Testis (tissue), 5 donors: Measurements from ENCODE around the gene RBM39. TPM values are rescaled to one million over a fixed set of nuclear protein-coding genes. Genes with fewer than 3 reads are reported as not detected.
"Not testable (repeated sequence)": the region's sequence is repeated elsewhere in the genome, so short reads cannot be mapped to it uniquely, and the experiment has no call there.

Source experiments
- DNase-seq: peaks from one replicate; pipeline ENCODE4 v3.0.0-alpha.2; 2019
- H3K27ac ChIP-seq, 2 donors: fragments of 200-600 bp; sonication (generic); one replicate each; pipeline ENCODE4 v1.5.1; 2019
- H3K27me3 ChIP-seq: fragments of 200-600 bp; sonication (generic); one replicate; pipeline ENCODE4 v1.5.1; 2019
- H3K36me3 ChIP-seq: fragments of 200-600 bp; sonication (generic); one replicate; pipeline ENCODE4 v1.5.1; 2017; ENCODE audit warnings: low read depth; ENCODE audit errors: missing control alignments
- H3K4me1 ChIP-seq: fragments of 200-600 bp; sonication (generic); one replicate; pipeline ENCODE4 v1.5.1; 2019
- H3K4me3 ChIP-seq, 2 donors: fragments of 200-600 bp; sonication (generic); one replicate each; pipeline ENCODE4 v1.5.1; 2017 to 2019
- H3K9me3 ChIP-seq: fragments of 200-600 bp; sonication (generic); one replicate; pipeline ENCODE4 v1.5.1; 2017
- POLR2A ChIP-seq: fragments of 450-650 bp; IDR thresholded peaks from one replicate; pipeline ENCODE4 v1.6.1; 2017; ENCODE audit warnings: antibody characterized with exemption, mild to moderate bottlenecking, moderate library complexity
- WGBS, 2 donors: methylation state at CpG; one replicate each; pipeline ENCODE4 v1.1.5; 2018; 5-methylcytosine and 5-hydroxymethylcytosine counted together
- intact Hi-C: fragments of 100-400 bp; cut with DNase I; formaldehyde crosslinking; loops from one replicate; pipeline ENCODE4 v1.15.1; 2023; ENCODE audit warnings: low total_unique reads
- long read RNA-seq, 2 donors: transcript quantifications; one replicate each; lab custom pipeline, GENCODE V29; 2026
- polyA plus RNA-seq: library from polyadenylated mRNA; stranded (reverse); fragments of 350-450 nt; fragmentation: Illumina TruSeq; extraction: RNeasy Lipid Tissue Mini Kit (QIAGEN cat#74804); gene quantifications from one replicate; pipeline ENCODE4 v1.2.3, GENCODE V29; 2014; ENCODE audit warnings: low read depth, low replicate concordance; ENCODE audit not compliant: insufficient read depth
- total RNA-seq, 2 donors: library from RNA; depleted of rRNA; stranded (reverse); fragments of >200 nt; gene quantifications; one replicate each; pipeline ENCODE4 v1.2.3, GENCODE V29; 2016
- TF ChIP-seq, protein P1 (sequence below), 3 experiments: fragments of 450-650 bp in 2 of 3; fragments of 200-600 bp in 1 of 3; sonication (generic) in 1 of 3; IDR thresholded peaks; one replicate each; pipeline ENCODE4 v1.5.1; 2016 to 2019; ENCODE audit warnings: antibody characterized with exemption in 3 of 3, mild to moderate bottlenecking in 2 of 3, moderate library complexity in 1 of 3

The RBM39 gene
- total RNA-seq, result 100 to 1,000 TPM; 273 to 278 TPM
- polyA plus RNA-seq, result 116 TPM
- long read RNA-seq, donor 1, full-length matches to known transcripts, result 91 of 202 reads
- long read RNA-seq, donor 1, partial matches to known transcripts, result 106 of 202 reads
- long read RNA-seq, donor 1, other reads (novel, unspliced or antisense), result 5 of 202 reads
- long read RNA-seq, donor 2, transcript RBM39-201 (17 exons, 2,488 nt), result major isoform, 9 of 102 reads
- long read RNA-seq, donor 2, transcript RBM39-203 (17 exons, 2,831 nt), result minor isoform, 8 of 102 reads
- long read RNA-seq, donor 2, transcript RBM39-225 (6 exons, 825 nt), result minor isoform, 6 of 102 reads
- long read RNA-seq, donor 2, partial matches to known transcripts, result 62 of 102 reads
- long read RNA-seq, donor 2, other reads (novel, unspliced or antisense), result 0 of 102 reads

DNA sequence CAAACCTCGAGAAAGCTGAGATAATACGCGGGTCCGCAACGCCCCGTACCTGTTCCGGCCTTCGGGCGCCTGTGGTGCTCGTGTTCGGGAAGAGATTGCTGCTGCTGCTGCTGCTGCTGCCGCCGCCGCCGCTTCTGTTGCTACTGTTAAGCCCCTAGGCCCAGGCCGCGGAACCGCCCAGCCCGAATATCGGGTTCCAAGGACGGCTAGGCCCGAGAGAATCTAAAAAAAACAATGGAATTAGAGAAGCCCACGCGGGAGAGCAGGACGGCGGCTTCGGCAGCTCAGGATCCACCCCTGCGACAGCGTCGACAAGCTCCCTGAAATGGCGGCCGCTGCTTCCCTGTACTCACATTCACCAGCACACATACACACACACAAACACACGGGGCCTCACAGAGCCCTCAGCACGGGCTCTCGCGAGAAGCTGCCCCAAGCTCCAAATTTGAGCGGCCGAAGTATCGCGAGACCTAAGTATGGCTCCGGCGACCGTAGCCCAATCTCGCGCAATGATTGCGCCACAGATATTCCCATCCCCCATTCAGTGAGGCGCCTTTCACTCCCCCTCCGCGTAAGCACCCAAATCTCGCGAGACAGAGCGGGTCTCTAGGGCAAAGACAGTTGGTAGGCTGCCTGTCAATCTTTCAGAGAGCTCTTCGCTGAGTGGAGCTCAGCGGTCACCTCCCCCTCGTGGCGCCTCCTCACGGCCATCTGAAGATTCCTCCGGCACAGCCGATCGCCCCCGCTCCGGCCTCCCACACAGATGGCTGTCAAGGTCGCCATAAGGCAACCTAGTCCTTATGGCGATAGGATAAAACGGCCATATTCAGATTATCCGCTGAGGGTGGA is at the start of gene RBM39:
Gene RBM39, minus strand, starts transcription at position 369 of the 849 bp plus-strand sequence. CDS start 1,386 bp downstream, outside the sequence.
- WGBS, 2 donors, result 0 to 1% methylated on average over 39 to 66 of the region's 66 CpGs

GRCh38 chr20:35791821-35792220 is 49.8 kb upstream of the RBM39 start:
- TF ChIP-seq POLR2A, result no peak
- TF ChIP-seq, protein P1, sequence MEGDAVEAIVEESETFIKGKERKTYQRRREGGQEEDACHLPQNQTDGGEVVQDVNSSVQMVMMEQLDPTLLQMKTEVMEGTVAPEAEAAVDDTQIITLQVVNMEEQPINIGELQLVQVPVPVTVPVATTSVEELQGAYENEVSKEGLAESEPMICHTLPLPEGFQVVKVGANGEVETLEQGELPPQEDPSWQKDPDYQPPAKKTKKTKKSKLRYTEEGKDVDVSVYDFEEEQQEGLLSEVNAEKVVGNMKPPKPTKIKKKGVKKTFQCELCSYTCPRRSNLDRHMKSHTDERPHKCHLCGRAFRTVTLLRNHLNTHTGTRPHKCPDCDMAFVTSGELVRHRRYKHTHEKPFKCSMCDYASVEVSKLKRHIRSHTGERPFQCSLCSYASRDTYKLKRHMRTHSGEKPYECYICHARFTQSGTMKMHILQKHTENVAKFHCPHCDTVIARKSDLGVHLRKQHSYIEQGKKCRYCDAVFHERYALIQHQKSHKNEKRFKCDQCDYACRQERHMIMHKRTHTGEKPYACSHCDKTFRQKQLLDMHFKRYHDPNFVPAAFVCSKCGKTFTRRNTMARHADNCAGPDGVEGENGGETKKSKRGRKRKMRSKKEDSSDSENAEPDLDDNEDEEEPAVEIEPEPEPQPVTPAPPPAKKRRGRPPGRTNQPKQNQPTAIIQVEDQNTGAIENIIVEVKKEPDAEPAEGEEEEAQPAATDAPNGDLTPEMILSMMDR (IDR thresholded peaks at IDR 0.05), result no peak
- no peak overlapping the region for H3K27ac ChIP-seq
- WGBS, 2 donors, result 87 to 88% methylated on average over 3 of the region's 3 CpGs

More for the DNA sequence above, at the start of gene RBM39:
- Histone ChIP-seq H3K36me3 (no peaks in the 10 kb centered on the region), H3K27ac (peak within 1 kb of the TSS; percentile 97 to 100), H3K4me1 (peaks cover 22% of the 10 kb centered on the region), H3K9me3 (no peaks in the 10 kb centered on the region), H3K4me3 (peak within 1 kb of the TSS; percentile 88 to 98), H3K27me3 (no peaks in the 10 kb centered on the region)
- TF ChIP-seq POLR2A, result peak; percentile 96
- TF ChIP-seq, protein P1 (IDR thresholded peaks at IDR 0.05), result peak in 2 of 3 experiments; percentile 30 to 46
- peak; percentile 100 for DNase-seq
- intact Hi-C loops, result no loop called here

GRCh38 chr20:35791097-35791496 is 49.0 kb upstream of the RBM39 start:
- no peak overlapping the region for H3K4me3 ChIP-seq
- H3K36me3 ChIP-seq, result no peaks in the 10 kb centered on the region
- H3K27ac ChIP-seq, result no peak overlapping the region
- H3K27me3 ChIP-seq, result no peaks in the 10 kb centered on the region
- 92 to 96% methylated on average over 5 of the region's 5 CpGs for WGBS, 2 donors
- intact Hi-C loops, result no loop called here
- H3K4me1 ChIP-seq, result no peaks in the 10 kb centered on the region
- TF ChIP-seq, protein P1 (IDR thresholded peaks at IDR 0.05), result no peak
- no peak for TF ChIP-seq POLR2A
- no peak for DNase-seq
- H3K9me3 ChIP-seq, result no peaks in the 10 kb centered on the region

More at GRCh38 chr20:35791821-35792220, 49.8 kb upstream of the RBM39 start:
- Histone ChIP-seq H3K36me3 (no peaks in the 10 kb centered on the region), H3K4me3 (no peak overlapping the region), H3K27me3 (no peaks in the 10 kb centered on the region), H3K9me3 (no peaks in the 10 kb centered on the region), H3K4me1 (no peaks in the 10 kb centered on the region)
- intact Hi-C loops, result no loop called here
- DNase-seq, result no peak

DNA sequence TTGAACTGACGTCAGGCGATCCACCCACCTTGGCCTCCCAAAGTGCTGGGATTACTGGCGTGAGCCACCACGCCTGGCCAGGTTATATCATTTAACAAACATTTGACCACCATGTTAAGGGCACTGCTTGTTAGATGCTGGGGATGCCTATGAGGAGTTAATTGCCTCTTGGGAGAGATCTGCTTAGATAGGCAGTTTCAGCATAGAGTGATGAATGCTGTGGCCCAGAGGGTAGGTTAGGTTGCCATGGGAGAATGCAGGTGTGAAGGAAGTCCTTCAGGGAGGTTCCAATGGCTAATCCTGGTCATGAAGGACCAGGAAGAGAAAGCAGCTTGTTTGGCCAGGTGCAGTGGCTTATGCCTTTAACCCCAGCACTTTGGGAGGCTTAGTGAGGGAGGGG is 46.7 kb upstream of the RBM39 start:
- no peak for DNase-seq
- no peaks in the 10 kb centered on the region for H3K9me3 ChIP-seq
- no peak overlapping the region for H3K27ac ChIP-seq
- no peak overlapping the region for H3K4me3 ChIP-seq
- intact Hi-C loops, result no loop called here
- TF ChIP-seq POLR2A, result no peak
- TF ChIP-seq, protein P1 (IDR thresholded peaks at IDR 0.05), result no peak
- no peaks in the 10 kb centered on the region for H3K27me3 ChIP-seq
- no peaks in the 10 kb centered on the region for H3K4me1 ChIP-seq
- no peaks in the 10 kb centered on the region for H3K36me3 ChIP-seq
- WGBS, 2 donors, result 97 to 100% methylated on average over 4 of the region's 4 CpGs

DNA sequence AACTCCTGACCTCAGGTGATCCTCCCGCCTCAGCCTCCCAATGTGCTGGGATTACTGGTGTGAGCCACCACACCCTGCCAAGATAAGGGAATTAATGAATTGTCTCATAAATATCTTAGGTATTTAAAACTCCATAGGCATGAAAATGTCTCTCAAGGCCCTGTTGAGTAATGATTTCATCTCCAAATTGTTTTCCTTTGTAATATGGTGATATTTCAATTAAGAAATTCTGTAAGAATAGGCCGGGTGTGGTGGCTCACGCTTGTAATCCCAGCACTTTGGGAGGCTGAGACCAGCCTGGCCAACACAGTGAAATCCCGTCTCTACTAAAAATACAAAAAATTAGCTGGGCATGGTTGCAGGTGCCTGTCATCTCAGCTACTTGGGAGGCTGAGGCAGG is 43.5 kb upstream of the RBM39 start:
- DNase-seq, H3K36me3 ChIP-seq, intact Hi-C loops, H3K27ac ChIP-seq, H3K4me3 ChIP-seq, H3K4me1 ChIP-seq, H3K9me3 ChIP-seq, H3K27me3 ChIP-seq: not testable (repeated sequence)
- WGBS, 2 donors, result 96 to 98% methylated on average over 4 of the region's 4 CpGs

- H3K27ac ChIP-seq, DNase-seq, H3K36me3 ChIP-seq, intact Hi-C loops, H3K4me3 ChIP-seq, H3K4me1 ChIP-seq, H3K9me3 ChIP-seq, H3K27me3 ChIP-seq: not testable (repeated sequence)
- 94 to 95% methylated on average over 12 of the region's 12 CpGs for WGBS, 2 donors
These were observed 41.8 kb upstream of the RBM39 start for GRCh38 chr20:35783811-35784210.
